Measurements from ENCODE around the gene RAB4A.

DNA sequence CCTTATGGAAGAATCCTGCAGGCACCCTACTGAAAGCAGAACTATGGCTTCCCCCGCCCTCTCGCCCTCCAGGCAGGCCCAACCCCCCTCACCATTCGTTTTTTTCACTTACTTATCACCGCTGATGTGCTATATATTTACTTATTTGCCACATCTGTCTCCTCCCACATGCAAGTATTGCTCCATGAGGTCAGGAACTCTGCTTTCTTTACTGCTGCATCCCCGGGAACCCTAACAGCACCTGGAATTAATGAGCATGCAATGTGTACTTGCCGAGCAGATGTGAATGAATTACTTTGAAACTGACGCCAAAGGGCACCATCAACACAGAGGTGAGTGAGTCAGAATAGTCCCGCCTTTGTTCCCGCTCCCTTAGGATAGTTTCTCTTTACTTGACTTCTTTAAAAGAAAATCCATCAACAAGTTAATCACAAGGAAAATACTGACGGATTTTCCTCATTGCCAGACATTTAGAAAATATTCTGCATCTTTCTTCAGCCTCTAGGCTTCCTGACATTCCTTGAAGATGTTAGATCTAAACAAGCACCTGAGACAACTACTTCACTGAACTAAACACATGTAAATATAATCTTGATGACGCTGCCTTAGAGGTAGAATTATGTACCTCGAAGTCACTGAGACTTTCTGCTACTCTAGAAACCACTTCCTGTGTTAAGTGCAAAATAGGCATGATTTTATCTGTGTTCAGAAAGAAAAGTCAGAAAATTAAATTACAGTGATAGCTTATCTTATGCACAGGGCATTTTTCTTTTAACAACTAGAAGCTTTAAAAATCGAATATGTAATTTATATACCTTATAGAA lies 17.5 kb upstream of the RAB4A start:
- peak; percentile 70 for TF ChIP-seq GATA3 (IDR thresholded peaks at IDR 0.05; ENCODE audit: low read depth, low read length)
- TF ChIP-seq GATA2 (IDR thresholded peaks at IDR 0.05; ENCODE audit: low read depth, low read length): peak; percentile 27; the same call in 1 of the 2 replicates
